NCI-H748 treated with DMSO at 0.1 percent for 48 hours (cell line): Measurements from ENCODE around the gene NOL8.

Experiments used
- DNase-seq: peaks from one replicate; lab custom pipeline; 2025; lab: John Stamatoyannopoulos, UW

NOL8 gene

DNA sequence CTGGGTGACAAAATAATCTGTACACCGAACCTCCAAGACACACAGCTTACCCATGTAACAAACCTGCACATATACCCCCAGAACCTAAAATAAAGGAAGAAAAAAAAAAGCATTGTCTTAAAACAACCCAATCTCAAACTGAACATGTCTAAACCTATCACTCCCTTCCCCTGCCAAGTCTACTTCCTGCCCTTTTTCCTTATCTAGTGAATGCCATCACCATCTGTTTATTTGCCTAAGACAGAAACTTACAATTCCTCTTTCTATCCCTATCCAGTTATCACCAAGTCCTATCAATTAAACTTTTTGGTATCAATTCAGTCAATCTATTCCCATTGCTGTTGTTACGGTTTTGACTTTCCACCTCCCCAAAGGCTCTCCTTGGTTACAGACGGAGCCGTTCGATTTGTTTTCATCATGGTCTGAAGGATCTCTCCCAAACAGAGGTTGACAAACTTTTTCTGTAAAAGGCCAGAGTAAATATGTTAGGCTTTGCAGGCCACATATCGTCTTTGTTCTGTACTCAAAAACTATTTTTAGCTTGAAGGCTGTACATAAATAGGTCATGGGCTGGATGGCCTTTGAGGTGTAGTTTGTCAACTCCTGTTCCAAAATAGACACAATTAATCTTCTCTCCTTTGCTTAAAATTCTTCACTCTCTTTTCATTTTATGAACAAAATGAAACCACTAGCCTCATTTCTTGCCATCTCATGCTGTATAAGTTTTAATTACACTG, 12.1 kb downstream of the NOL8 start:
- no peak for DNase-seq

DNA sequence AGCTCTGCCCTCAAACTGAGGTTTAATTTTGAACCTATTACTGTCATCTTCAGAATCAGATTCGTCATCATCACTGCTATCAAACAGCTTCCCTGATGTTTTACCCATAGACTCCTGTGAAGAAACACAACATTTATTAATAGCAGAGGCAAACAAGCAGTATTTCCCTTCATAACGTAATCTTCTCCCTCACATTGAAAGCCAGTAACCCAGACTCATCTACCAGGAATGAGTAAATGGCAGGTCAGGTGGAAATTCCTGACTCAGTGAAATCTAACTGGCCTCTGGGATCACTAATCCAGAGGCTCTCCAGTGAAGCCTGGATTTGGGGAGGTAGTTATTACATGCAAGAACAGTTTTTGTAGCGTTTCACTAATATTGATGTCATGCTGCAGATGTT, 14.6 kb downstream of the NOL8 start:
- DNase-seq: no peak

DNA sequence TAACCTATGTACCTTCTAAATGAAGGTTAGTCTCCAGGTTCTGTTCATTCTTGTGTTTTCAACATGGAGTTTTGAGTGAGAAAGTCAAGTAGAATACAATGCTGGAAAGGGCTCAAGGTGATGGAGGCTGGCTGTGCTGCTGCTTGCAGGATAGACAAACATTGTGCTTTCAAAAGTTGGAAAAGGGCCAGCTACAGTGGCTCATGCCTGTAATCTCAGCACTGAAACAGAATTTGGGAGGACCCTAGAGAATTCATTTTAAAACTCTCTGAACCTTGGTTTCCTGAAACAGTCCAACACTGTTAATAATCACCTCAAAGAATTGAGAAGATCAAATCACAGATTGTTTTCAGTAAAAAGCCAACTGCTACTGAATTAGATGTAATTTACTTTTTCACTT, 16.3 kb downstream of the NOL8 start:
- no peak for DNase-seq

DNA sequence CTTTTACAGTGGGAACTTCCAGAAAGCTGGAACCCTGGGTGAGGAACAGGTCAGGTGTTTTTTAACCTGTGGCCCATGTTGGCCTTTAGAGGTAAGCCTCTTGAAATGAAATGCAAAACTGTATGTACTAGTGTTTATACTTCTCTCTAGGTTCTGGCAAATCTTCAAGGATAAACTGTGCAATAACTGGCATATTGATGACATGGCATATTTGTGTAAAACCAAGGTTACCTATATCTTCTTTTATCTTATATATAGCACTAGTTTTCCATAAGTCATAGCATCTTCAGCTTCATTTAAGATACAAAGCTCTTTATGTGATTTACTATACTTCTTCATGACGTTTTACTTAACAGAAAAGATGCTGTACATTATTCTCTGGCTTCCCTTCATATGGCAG, 24.2 kb downstream of the NOL8 start:
- no peak for DNase-seq

DNA sequence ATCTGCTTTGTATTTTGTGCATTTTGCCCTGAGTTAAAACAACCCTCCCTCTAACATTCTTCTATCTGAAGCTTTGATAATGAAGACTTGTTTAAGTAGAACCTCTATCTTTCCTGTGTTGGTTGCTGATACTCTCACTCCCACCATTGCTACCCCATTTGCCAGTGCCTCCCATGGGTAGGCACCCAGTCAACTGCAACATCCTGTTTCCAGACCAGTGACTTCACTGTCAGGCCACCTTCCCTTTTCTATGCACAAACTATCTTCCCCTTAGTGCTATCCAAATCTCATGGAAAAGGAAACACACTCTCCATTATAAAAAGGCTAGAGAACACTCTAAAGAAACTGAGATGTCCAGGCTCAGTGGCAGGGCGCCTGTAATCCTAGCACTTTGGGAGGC, 26.0 kb downstream of the NOL8 start:
- DNase-seq: no peak

DNA sequence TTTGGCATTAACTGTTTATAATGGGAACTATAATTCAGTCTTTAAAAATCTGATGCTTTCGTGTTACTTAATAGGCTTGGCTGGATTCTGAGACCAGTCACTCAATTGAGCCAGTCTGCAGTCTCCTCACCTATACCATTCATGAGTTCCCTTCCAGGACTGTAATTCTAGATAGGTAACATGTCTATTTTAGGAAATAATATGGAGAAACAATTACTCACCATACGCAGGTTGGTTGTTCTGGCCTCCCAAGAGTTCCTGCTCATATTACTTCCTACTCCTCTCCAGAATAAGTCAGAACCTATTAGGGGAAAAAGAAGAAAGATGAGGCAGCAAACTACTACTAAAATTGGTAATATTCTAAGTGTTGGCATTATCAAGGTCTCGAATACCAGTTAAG, 27.1 kb downstream of the NOL8 start:
- DNase-seq: no peak

DNA sequence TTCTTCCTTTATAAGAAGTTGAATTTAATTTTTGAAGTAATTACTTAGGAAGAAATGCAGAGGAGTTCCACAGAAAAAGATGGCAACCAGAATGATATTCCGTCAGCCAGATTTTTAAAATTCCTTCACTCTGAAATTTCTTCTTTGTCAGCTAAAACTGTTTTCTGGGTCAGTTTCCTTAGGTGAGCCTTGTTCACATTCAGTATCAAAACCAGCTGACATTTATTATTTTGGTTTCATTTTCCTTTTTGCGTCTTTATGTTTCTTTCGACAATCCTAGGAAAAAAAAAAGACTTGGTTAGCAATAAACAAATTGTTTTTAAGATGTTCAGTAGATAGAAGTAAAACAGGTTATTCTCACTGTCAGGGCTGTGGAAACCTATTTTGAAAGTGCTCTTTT, 27.5 kb downstream of the NOL8 start:
- DNase-seq: no peak

DNA sequence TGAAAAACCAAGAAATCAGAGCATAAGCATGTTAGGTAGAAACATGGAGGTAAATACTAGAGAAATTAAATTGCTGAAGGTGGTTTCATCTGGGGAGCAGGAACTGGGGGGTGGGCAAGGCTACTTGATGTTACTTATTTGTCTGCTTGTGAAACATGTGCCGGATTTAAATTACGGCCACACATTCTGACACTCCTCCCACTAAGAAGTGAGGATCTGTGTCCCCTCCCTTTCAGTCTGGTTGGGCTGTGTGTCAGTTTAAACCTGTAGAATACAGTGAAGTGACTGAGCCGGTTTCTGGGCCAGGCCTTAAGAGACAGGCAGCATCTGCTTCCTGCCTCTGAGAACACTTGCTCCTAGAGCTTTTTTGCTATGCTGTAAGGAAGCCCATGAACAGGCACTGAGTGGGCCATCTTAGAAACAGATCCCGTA, 29.3 kb downstream of the NOL8 start:
- no peak for DNase-seq

DNA sequence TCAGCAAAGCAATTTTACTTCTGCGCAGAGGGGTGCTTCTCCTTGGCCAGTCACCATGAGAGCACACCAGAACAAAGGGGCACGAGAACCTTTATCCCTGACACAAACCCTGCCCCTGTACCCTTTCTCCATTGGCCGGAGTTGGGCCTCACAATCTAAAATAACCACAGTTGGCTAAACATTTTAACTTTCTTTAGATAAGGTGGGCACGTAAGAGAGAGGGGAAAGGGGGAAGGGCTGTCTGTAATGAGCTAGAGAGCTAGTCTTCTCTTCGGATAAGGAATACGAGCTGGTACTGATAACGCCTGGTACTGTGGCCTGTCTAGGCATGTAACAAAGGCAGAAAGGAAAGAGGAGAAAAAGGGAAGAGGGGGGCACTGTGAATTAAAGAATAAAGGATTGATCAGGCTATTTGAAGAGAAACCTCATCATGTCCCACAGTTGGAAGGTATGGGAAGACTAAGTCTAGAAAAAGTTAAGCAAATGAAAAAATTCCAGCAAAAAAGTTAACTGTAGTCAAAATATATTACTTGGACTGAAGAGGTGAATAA, 29.8 kb downstream of the NOL8 start:
- DNase-seq: no peak

DNA sequence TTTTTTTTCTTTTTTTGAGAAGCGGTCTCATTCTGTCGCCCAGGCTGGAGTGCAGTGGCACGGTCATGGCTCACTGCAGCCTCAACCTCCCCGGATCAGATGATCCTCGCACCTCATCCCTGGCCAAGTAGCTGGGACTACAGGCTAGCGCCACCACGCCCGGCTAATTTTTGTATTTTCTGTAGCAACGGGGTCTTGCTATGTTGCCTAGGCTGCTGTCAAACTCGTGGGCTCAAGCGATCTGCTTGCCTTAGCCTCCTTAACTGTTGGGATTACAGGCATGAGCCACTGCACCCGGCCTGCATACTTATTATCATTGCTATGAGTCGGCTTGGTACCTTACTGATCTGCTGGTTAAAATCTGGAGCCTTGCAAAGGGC, 30.9 kb downstream of the NOL8 start:
- no peak for DNase-seq

DNA sequence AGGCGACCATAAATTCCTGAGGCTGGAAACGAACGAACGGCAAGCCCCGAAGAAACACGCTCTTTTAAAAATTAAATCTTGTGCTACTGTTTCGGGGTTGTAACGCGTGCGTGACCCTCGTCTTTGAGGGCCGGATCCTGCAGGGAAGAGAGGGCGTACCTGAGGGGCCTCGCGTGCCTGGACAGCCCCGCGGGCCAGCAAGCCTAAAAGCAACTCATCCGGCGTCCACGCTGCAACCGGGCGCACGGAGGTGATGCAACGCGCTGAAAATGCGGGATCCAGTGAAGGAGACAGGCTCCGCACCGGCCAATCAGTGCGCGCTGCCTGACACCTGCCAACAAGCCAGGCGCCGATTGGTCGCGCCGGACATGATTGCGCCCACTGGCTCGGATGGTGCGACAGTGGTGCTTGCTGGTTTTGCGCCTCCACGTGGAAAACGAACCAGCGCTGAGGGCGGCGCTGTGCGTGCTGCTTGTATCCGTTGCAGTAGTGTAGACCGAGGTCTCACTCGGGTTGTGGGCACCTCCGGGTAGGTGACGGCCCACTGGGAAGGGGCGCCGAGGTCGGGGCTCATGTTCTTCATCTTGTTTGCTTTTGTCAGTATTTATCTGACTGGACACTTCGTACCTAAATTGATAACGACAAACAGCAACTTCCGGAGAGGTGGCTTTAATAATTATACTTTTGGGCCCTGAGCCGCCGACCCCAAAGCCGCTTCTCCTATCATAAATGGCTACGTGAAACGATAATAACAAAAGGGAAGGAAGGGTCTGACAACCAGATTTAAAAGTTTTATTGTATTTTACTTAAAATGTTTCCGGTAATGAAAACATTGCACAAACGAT, 31.5 kb downstream of the NOL8 start, which contains the start of gene IARS1:
TSS of gene IARS1 (minus strand) at position 246 of the 845 bp plus-strand sequence. CDS start 4,278 bp downstream, outside the sequence.
- peak; percentile 94 for DNase-seq

DNA sequence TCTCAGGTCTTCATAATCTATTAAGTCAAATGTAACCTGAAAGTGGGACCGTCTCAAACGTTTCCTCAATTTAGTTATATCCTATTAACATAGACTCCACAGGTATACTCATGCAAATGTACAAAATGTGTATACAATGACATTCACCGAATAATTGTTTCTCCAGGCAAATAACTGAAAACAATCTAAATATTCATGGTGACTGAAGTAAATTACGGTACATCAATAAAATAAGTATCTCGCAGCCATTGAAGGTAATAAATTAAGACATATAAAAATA, 32.1 kb downstream of the NOL8 start:
- no peak for DNase-seq

DNA sequence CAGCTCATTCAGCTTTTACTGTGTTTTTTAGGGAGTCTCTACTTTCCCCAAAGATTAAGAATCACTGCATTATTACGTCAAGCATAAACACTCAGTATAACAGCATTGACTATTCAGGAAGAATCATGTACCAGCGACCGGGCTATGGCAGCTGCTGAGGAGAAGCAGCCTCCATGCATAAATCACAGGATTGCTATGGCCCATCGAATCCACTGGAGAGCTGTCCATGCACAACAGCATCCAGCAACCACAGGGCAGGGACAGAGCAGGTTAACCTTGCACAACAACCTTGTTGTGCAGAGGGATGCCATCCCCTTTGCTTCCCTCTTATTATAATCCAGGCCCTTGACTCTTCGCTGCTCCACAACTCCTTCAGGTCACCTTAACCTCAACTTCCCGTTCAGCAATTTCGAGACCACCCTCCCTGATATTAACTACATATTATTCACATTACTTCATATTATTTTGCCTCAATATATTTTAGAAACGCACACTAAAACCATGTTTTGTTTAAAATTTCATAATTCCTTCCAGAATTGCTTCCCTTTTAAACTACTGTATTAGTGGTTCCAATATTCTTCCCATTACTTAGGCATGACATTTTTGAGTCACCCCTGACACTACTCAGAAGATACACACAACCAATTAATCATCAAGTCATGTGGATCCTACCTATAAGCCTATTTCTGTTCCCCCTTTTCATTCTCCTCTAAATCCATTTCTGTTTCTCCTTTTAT, 32.6 kb downstream of the NOL8 start:
- DNase-seq: no peak

DNA sequence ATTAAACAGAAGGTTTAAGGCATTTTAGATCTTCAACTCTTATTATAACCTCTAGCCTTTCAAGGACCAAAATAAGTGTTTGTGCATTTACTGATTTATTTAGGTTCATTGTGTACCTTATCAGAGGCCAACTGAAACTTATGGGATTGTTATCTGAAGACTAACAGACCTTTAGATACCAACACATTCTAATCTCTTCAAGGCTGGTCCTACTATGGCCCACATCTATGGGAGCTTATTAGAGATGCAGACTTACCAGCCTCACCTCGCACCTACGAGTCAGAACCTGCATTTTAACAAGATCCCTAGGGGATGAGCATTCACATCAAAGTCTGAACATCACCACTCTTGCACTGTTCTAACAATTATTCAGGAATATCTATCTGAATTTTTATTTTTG, 33.6 kb downstream of the NOL8 start:
- DNase-seq: no peak

DNA sequence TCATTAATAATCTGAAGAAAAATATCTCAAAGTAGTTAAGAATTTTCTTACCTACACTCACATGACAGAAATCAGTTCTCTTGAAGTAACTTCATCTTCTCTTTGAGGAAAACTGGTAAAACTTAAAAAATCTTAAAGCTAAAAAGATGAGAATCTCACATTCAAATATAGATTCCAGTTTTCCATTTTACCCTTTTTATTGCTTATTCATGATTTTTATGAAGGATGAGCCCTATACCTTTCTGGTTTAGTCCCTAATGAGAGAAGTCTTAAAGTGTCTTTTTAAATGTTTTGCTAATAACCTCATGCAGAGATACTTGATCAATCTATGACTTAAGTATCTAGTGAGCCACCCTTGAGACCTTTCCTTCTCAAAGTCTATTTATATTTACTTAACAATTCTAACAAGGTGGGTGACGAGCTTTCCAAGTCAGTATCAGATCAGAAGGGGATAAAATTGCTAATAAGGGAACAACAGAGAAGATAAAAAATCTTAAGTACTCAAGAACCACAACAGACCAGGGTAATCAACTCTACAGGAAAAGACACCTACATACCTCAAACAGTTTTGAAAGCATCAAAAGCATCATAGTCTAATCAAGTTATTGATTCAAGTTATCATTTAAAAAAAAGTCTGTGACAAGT, 34.2 kb downstream of the NOL8 start:
- no peak for DNase-seq

DNA sequence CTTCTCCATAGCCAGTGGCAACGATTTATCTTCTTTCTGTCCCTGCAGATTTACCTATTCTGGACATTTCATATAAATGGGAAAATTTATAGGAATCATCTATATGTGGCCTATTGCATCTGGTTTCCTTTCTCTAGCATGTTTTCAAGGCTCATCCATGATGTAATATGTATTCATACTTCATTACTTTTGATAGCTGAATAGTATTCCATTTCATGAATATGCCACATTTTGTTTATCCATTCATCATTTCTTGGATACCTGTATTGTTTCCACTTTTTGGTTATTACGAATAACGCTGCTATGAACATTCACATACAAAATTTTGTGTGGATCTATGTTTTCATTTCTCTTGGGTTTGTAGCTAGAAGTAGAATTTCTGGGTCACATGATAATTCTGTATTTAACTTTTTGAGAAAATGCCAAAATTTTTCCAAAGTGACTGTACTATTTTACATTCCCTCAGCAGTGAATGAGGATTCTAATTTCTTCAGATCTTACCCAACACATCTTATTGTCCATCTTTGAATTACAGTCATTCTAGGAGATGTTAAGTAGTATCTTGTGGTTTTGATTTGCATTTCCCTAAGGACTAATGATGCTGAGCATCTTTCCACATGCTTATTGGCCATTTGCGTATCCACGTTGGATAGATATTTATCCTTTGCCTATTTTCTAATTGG, 35.3 kb downstream of the NOL8 start:
- no peak for DNase-seq

DNA sequence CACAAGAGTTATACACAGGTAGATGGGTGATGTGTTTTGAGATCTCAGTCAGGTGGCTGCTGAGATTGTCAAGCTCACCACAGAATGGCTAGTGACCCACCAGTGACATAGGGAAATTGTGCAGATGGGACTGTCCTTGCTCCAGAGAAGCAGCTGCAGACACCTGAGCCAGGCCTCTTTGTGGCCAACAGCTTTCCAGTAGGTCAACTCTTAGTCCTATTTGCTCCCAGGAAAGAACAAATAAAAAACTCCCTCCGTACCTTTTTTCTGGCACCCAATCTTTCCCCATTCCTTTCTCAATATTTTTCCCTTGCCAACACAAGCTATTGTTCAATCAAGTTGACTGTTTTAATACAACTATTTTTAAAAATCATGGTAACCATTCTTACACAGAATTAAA, 45.8 kb downstream of the NOL8 start:
- DNase-seq: no peak

DNA sequence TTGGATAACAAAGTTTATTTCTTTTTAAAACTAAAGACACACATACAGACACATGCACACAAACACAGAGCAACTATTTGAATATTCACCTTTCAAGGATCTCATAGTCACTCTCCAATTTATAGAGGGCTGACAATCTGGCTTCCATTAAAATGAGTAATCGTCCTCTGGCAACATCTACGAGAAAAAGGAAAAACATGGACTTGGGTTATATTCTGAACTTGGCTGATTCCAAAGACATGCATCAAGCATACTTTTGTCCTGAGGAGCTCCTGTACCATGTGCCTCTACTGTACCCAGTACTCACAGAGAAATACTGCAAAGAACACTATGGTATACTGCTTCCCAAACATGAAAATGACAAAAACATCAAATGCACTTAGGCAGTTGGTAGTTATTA, 47.0 kb downstream of the NOL8 start:
- no peak for DNase-seq

DNA sequence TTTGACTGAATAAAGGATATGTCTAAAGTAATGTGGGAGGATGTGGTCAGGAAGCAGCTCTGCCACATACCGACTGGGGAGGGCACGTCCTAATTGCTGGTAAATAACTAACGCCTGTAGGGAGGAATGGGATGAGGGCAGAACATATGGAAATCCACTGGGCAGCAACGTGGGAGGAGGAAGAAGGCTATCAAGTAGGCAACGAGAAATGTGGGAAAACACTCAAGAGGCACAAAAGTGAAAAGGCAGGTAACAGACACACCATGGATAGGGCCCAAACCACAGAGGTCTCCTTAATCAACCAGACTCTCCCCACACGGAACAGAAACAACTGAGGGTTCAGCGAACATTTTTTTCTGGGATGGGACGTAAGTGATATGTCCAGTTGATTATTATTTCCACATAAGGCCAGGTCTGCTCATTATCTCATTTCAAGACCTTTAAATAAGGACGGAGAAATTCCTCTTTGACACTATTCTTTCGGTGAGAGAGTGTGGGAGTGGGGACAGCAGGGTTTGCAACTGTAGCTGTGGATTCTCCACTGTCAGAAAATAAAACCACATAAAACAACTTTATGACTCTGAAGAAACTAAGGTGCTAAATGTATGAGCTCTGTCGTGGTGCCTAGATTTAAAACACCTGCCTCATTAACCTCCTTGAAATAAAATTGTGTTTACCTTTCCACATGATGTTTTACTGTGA, 48.7 kb downstream of the NOL8 start:
- no peak for DNase-seq

DNA sequence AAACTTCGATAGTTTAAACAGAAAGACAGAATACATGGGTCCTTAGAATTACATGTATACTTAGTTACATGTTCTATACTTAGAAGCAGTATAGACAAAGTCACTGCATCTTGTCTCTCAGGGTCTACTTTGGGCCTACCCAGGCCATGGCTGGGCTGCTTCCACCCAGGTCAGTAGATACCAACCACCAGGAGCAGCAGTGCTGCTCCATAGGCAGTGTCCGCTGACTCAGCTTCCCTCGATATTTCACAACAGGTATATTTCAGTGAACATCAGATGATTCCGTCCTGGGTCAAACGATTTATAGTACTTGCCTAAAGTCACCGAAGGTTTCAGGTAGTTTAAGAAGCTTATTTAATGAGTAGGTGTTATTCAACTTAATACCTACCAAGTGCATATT, 49.6 kb downstream of the NOL8 start:
- DNase-seq: no peak

DNA sequence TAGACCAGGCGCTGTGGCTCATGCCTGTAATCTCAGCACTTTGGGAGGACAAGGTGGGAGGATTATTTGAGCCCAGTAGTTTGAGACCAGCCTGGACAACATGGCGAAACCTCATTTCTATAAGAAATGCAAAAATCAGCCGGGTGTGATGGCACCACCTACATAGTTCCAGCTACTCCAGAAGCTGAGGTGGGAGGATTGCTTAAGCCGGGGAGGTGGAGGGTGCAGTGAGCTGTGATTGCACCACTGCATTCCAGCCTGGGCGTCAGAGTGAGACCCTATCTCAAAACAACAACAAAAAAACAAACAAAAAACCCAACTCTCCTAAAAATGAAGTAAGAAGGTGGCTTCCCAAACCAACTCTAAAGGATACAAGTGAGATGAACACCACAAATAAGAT, 54.6 kb downstream of the NOL8 start:
- no peak for DNase-seq
